Frontal cortex (tissue), 4 donors: ENCODE measurements around the gene PHTF2. TPM values are rescaled to one million over a fixed set of nuclear protein-coding genes. Genes with fewer than 3 reads are reported as not detected.
"Not testable (repeated sequence)": the region's sequence is repeated elsewhere in the genome, so short reads cannot be mapped to it uniquely, and the experiment has no call there.

Experiments used
- DNase-seq, 2 donors: peaks; one replicate each; pipeline ENCODE4 v3.0.0; 2012; ENCODE audit warnings: low spot score in 2 of 2
- FAIRE-seq: peaks from 2 replicates; lab custom pipeline; 2012; peaks lifted over from hg19 to GRCh38; lab: Jason Lieb, UNC
- total RNA-seq: library from RNA; depleted of rRNA; stranded (reverse); fragments of >200 nt; gene quantifications from one replicate; pipeline ENCODE4 v1.2.3, GENCODE V29; 2014
- donor health status: control.
- donor health status: control.
- donor health status: control.

The PHTF2 gene
- total RNA-seq, 1 donor from 2014 or later = 39.9 TPM

GRCh38 chr7:77975672-77976480, 177.3 kb downstream of the PHTF2 start:
- FAIRE-seq = no peak
- no peak for DNase-seq

- DNase-seq (no peak), FAIRE-seq (no peak)
Measured at GRCh38 chr7:77979219-77979618, 180.6 kb downstream of the PHTF2 start.

GRCh38 chr7:77980087-77980713, 181.6 kb downstream of the PHTF2 start:
- DNase-seq (no peak), FAIRE-seq (no peak)

- DNase-seq = no peak
- FAIRE-seq = no peak
Measured at GRCh38 chr7:77982926-77983550, 184.5 kb downstream of the PHTF2 start.

GRCh38 chr7:77983973-77984372, 185.4 kb downstream of the PHTF2 start:
- DNase-seq (no peak), FAIRE-seq (no peak)

- no peak for FAIRE-seq
Measured at GRCh38 chr7:77985232-77985973, 186.8 kb downstream of the PHTF2 start.

GRCh38 chr7:77985974-77986339, 187.4 kb downstream of the PHTF2 start:
- FAIRE-seq (no peak), DNase-seq (no peak)

More at GRCh38 chr7:77985232-77985973, 186.8 kb downstream of the PHTF2 start:
- DNase-seq = no peak

- no peak for DNase-seq
- FAIRE-seq = no peak
Measured at GRCh38 chr7:77989981-77990566, 191.5 kb downstream of the PHTF2 start.

- FAIRE-seq = no peak
- no peak for DNase-seq
Measured at GRCh38 chr7:77991656-77992055, 193.1 kb downstream of the PHTF2 start.

GRCh38 chr7:77993838-77994237, 195.3 kb downstream of the PHTF2 start:
- FAIRE-seq (no peak), DNase-seq (no peak)

- DNase-seq (no peak), FAIRE-seq (no peak)
Measured at GRCh38 chr7:77995717-77996116, 197.1 kb downstream of the PHTF2 start.

GRCh38 chr7:77999168-77999567, 200.6 kb downstream of the PHTF2 start:
- not testable (repeated sequence) for FAIRE-seq, DNase-seq

- no peak for FAIRE-seq
Measured at GRCh38 chr7:78002021-78002420, 203.4 kb downstream of the PHTF2 start.

GRCh38 chr7:78002715-78003114, 204.1 kb downstream of the PHTF2 start:
- DNase-seq (no peak), FAIRE-seq (no peak)

More at GRCh38 chr7:78002021-78002420, 203.4 kb downstream of the PHTF2 start:
- no peak for DNase-seq

- FAIRE-seq (no peak), DNase-seq (no peak)
Measured at GRCh38 chr7:78006063-78006755, 207.6 kb downstream of the PHTF2 start.
